ENCODE data around the gene SEC14L2. TPM values are rescaled to one million over a fixed set of nuclear protein-coding genes. Genes with fewer than 3 reads are reported as not detected.
A peak's percentile ranks its signal among the peaks of the same experiment; 100 is the strongest.
"Not testable (repeated sequence)": the region's sequence is repeated elsewhere in the genome, so short reads cannot be mapped to it uniquely, and the experiment has no call there.

Gene SEC14L2
- total RNA-seq, 4 donors from 2014 or later, result 10.0 to 29.1 (median 12.4) TPM

DNA sequence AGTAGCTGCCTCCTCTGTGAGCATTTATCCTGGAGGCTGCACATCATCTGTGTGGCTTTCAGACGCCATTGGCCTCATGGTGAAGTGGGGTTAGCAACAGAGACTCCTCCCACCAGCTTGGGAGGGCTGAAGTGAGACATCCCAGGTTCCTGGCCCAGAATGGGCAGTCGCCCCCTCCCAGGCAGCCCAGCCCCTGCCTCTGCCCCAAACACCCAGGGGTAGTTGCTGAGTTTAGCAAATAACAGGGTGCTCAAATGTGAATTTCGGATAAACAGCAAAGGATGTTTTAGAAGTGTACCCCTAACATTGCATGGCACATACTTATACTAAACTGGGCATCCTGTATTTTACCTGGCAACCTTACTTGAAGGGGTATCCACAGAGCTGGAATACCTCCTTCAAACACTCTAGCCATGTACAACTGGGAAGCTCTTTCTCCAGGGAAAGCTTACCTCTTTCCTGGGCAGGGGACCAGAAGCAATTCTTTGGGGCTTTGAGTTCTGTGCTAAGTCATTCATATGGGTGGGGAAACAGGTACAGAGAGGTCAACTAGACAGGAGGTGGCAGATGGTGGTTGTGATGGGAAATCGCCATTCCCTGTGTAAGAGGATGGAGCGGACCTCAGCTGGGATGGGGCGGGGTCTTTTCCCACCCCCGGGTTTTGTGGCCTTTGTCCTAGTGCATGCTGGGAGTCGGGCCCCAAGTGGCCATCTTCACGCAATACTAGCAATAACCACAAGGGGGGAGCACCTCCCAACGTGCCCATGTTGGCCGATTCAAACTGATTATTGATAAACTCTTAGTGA lies 48.0 kb downstream of the SEC14L2 start:
- peak; percentile 60 to 77 (median 67) for TF ChIP-seq CTCF (IDR thresholded peaks at IDR 0.05)
- TF ChIP-seq EP300 (IDR thresholded peaks at IDR 0.05), result no peak
- Histone ChIP-seq H3K9me3 (no peaks in the 10 kb centered on the region), H3K27ac (no peak overlapping the region), H3K4me1 (peaks cover 0 to 9% (median 0%) of the 10 kb centered on the region in 4 donors), H3K27me3 (peaks cover 0 to under 1% of the 10 kb centered on the region in 2 donors), H3K36me3 (no peaks in the 10 kb centered on the region), H3K4me3 (no peak overlapping the region)
- 18 to 21% methylated on average over 11 of the region's 11 CpGs for WGBS, 2 donors
- peak in 1 of 2 donors; percentile 24 for DNase-seq (ENCODE audit: low spot score in 2 of 2)

- Histone ChIP-seq H3K9me3 (no peaks in the 10 kb centered on the region), H3K4me3 (no peak overlapping the region), H3K27me3 (peaks cover 0 to under 1% of the 10 kb centered on the region in 2 donors), H3K4me1 (peaks cover 0 to 9% (median 0%) of the 10 kb centered on the region in 4 donors), H3K36me3 (no peaks in the 10 kb centered on the region), H3K27ac (no peak overlapping the region)
- 48 to 52% methylated on average over 5 of the region's 5 CpGs for WGBS, 2 donors
- DNase-seq (ENCODE audit: low spot score in 2 of 2), result no peak
- no peak for TF ChIP-seq POLR2A (IDR thresholded peaks at IDR 0.05)
Measured at GRCh38 chr22:30445438-30446145, 48.8 kb downstream of the SEC14L2 start.

GRCh38 chr22:30447656-30448055 lies 50.8 kb downstream of the SEC14L2 start:
- Histone ChIP-seq H3K27me3 (peaks cover 0 to 5% of the 10 kb centered on the region in 2 donors), H3K9me3 (no peaks in the 10 kb centered on the region), H3K4me1 (peaks cover 0 to 9% (median 0%) of the 10 kb centered on the region in 4 donors), H3K4me3 (no peak overlapping the region), H3K36me3 (no peaks in the 10 kb centered on the region), H3K27ac (no peak overlapping the region)
- TF ChIP-seq CTCF (IDR thresholded peaks at IDR 0.05) (no peak), EP300 (IDR thresholded peaks at IDR 0.05) (no peak)
- no peak for DNase-seq (ENCODE audit: low spot score in 2 of 2)
- WGBS, 2 donors, result 95 to 98% methylated on average over 3 of the region's 3 CpGs

- 46 to 51% methylated on average over 9 of the region's 9 CpGs for WGBS, 2 donors
Measured at GRCh38 chr22:30451488-30451887, 54.7 kb downstream of the SEC14L2 start.

DNA sequence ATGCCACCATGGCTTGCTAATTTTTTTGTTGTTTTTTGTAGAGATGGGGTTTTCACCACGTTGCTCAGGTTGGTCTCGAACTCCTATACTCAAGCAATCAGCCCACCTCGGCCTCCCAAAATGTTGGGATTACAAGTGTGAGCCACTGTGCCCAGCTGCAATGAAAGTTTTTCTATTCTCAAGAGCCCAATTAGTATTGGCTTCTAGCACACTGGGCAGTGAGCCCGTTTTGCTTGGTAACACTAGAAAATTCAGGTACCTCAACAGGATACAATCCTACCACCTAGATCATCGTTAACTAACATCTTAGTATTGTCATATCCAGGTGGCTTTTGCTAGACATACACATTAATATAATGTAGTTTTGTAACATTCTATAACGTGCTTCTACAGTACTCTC lies 56.0 kb downstream of the SEC14L2 start:
- DNase-seq (ENCODE audit: low spot score in 2 of 2), result no peak
- TF ChIP-seq CTCF (IDR thresholded peaks at IDR 0.05) (no peak), POLR2A (IDR thresholded peaks at IDR 0.05) (no peak), EP300 (IDR thresholded peaks at IDR 0.05) (no peak)
- no peaks in the 10 kb centered on the region for H3K36me3 ChIP-seq
- WGBS, 2 donors, result 78 to 79% methylated on average over 6 of the region's 6 CpGs
- no peaks in the 10 kb centered on the region for H3K9me3 ChIP-seq
- H3K27ac ChIP-seq, result no peak overlapping the region
- peaks cover 0 to 8% of the 10 kb centered on the region in 2 donors for H3K27me3 ChIP-seq
- H3K4me3 ChIP-seq, result no peak overlapping the region
- H3K4me1 ChIP-seq, result no peaks in the 10 kb centered on the region

More at GRCh38 chr22:30451488-30451887, 54.7 kb downstream of the SEC14L2 start:
- not testable (repeated sequence) for DNase-seq (ENCODE audit: low spot score in 2 of 2); H3K27ac ChIP-seq; H3K4me1 ChIP-seq; H3K27me3 ChIP-seq; H3K9me3 ChIP-seq; H3K36me3 ChIP-seq; H3K4me3 ChIP-seq

Measured in tibial nerve (tissue), 4 donors.